ENCODE results near the gene SPNS2.

DNA sequence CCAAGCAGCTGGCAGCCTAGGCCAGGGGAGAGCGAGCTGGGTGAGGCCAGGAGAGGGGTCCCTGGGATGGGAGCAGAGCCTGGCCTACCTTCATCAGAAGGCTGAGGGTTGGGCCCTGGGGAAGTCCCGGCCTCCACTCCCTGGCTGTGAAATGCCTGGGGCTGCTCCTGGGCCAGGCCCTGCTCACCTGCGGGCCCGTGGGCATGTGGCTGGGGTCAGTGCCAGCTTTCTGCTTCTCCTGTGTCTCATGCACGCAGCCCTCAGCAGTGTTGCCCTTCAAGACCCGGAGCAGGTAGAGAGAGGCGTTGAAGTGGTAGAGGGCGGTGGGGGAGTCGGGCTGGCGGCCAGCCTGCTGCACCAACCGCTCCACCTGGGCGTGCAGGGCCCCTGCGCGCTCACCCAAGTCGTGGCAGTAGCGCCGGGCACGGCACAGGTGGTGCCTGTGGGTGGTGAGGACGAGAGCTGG is 44.1 kb downstream of the SPNS2 start:
- TF ChIP-seq POLR2A (IDR thresholded peaks at IDR 0.05): no peak
- no peak for TF ChIP-seq EP300 (IDR thresholded peaks at IDR 0.05)
